ENCODE measurements around the gene ZGRF1.
"Not testable (repeated sequence)": the region's sequence is repeated elsewhere in the genome, so short reads cannot be mapped to it uniquely, and the experiment has no call there.

ZGRF1 gene

GRCh38 chr4:112642526-112642925, 5.8 kb upstream of the ZGRF1 start:
- TF ChIP-seq CTCF (IDR thresholded peaks at IDR 0.05; ENCODE audit: low read depth, low read length): no peak
- no peak overlapping the region for H3K4me3 ChIP-seq (ENCODE audit: low read depth, low read length)
- no peaks in the 10 kb centered on the region for H3K27me3 ChIP-seq
- H3K36me3 ChIP-seq: peaks cover 22% of the 10 kb centered on the region
- DNase-seq: no peak
- no peaks in the 10 kb centered on the region for H3K4me1 ChIP-seq
- no peaks in the 10 kb centered on the region for H3K9me3 ChIP-seq

- DNase-seq: no peak
- Histone ChIP-seq H3K27me3 (no peaks in the 10 kb centered on the region), H3K4me1 (no peaks in the 10 kb centered on the region), H3K4me3 (ENCODE audit: low read depth, low read length) (peak overlapping the region; percentile 95), H3K9me3 (no peaks in the 10 kb centered on the region), H3K36me3 (no peaks in the 10 kb centered on the region; the same call in 1 of the 2 replicates)
- no peak for TF ChIP-seq CTCF (IDR thresholded peaks at IDR 0.05; ENCODE audit: low read depth, low read length)
Measured at GRCh38 chr4:112637552-112637866, 800 bp upstream of the ZGRF1 start.

GRCh38 chr4:112633477-112634235, 3.1 kb downstream of the ZGRF1 start:
- Histone ChIP-seq H3K36me3 (peaks cover 2% of the 10 kb centered on the region; the same call in 1 of the 2 replicates), H3K27me3 (no peaks in the 10 kb centered on the region), H3K9me3 (no peaks in the 10 kb centered on the region), H3K4me3 (ENCODE audit: low read depth, low read length) (no peak overlapping the region), H3K4me1 (no peaks in the 10 kb centered on the region)
- peak; percentile 60 for TF ChIP-seq CTCF (IDR thresholded peaks at IDR 0.05; ENCODE audit: low read depth, low read length)
- DNase-seq: no peak

GRCh38 chr4:112626228-112626627, 10.5 kb downstream of the ZGRF1 start:
- H3K9me3 ChIP-seq: no peaks in the 10 kb centered on the region
- H3K27me3 ChIP-seq: no peaks in the 10 kb centered on the region
- no peak for TF ChIP-seq CTCF (IDR thresholded peaks at IDR 0.05; ENCODE audit: low read depth, low read length)
- DNase-seq: no peak
- peaks cover 15% of the 10 kb centered on the region for H3K36me3 ChIP-seq
- H3K4me3 ChIP-seq (ENCODE audit: low read depth, low read length): no peak overlapping the region
- H3K4me1 ChIP-seq: no peaks in the 10 kb centered on the region

GRCh38 chr4:112616984-112617383, 19.7 kb downstream of the ZGRF1 start:
- DNase-seq: no peak
- H3K36me3 ChIP-seq: peaks cover 34% of the 10 kb centered on the region
- no peaks in the 10 kb centered on the region for H3K27me3 ChIP-seq
- no peaks in the 10 kb centered on the region for H3K4me1 ChIP-seq
- TF ChIP-seq CTCF (IDR thresholded peaks at IDR 0.05; ENCODE audit: low read depth, low read length): no peak
- no peaks in the 10 kb centered on the region for H3K9me3 ChIP-seq
- no peak overlapping the region for H3K4me3 ChIP-seq (ENCODE audit: low read depth, low read length)

GRCh38 chr4:112612814-112613213, 23.9 kb downstream of the ZGRF1 start:
- H3K4me3 ChIP-seq (ENCODE audit: low read depth, low read length); DNase-seq; H3K9me3 ChIP-seq; H3K4me1 ChIP-seq; H3K27me3 ChIP-seq: not testable (repeated sequence)
- H3K36me3 ChIP-seq: peaks cover 25% of the 10 kb centered on the region
